ENCODE results near the gene NDUFB10.
"Not testable (repeated sequence)": the region's sequence is repeated elsewhere in the genome, so short reads cannot be mapped to it uniquely, and the experiment has no call there.

Gene NDUFB10

DNA sequence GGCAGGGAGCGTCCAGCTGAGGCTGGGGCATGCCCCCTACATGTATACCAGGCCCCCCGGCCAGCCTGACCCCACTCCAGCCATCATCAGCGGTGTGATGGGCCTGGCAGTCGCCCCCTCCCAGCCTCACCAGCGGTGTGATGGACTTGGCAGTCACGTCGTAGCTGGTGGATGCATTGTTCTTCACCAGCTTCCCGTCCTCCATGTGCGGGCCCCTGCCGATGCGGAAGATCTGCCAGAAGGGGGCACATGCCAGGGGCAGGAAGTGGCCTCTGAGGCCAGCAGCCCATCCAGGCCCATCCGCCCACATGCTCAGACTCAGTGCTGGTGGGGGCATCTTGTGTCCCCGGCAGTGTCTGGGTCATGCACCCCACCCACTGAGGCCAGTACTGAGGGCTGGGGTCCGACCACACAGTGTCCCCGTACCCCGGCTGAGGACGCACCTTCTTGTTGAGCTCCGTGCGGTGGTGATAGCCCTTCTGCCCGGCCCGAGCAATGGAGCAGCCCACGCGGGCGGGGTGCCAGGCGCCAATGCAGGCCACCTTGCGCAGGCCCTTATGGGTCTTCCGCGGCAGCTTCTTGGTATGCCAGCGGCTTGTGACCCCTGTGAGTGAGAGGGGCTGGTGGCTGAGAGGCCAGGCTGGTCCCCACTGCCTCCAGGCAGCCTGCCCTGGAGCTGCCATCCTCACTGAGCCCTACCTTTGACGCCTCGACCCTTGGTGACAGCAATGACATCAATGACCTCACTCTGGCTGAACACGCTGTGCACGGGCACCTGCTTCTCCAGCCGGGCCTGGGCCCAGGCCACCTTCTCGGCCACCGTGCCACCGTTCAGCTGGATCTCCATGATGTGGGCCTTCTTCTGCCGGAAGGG is 12.6 kb upstream of the NDUFB10 start:
- no peak for DNase-seq (ENCODE audit: low spot score)

DNA sequence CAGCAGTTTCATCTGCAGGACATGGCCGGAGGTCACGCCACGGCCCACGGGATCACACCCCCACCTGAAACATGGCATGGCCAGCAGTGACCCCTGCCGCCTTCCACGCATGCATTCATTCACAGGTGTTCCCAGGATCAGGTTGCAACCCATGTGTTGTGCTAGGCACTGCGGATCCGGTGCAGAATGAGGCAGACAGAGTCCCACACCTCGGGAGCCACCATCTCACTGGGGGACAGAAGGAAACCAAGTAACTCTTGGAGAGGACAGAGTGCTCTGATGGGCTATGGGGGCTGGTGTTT is 12.0 kb upstream of the NDUFB10 start:
- no peak for DNase-seq (ENCODE audit: low spot score)

DNA sequence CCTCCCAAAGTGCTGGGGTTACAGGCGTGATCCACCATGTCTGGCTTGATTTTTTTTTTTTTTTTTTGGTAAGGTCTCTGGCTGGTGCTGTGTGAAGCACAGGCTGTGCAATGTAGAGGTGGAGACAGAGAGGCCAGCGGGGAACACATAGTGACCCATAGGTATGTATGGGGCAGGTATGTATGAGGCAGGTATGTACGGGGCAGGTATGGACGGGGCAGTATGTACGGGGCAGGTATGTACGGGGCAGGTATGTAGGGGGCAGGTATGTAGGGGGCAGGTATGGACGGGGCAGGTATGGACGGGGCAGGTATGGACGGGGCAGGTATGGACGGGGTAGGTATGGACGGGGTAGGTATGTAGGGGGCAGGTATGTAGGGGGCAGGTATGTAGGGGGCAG is 9.8 kb upstream of the NDUFB10 start:
- no peak for DNase-seq (ENCODE audit: low spot score)

DNA sequence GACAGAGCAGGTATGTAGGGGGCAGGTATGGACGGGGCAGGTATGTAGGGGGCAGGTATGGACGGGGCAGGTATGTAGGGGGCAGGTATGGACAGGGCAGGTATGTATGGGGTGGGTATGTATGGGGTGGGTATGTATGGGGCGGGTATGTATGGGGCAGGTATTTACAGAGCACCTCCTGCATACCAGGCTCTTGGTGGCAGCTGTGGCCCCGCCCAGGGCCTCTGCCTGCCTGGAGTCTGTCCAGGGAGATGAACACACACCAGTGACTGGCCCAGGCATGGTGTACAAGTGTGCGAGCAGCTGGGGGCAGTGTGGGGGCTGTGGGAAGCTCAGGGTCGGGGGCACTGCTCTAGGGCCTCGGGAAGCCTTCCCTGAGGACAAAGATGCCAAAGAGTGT is 9.3 kb upstream of the NDUFB10 start:
- DNase-seq (ENCODE audit: low spot score), result no peak

DNA sequence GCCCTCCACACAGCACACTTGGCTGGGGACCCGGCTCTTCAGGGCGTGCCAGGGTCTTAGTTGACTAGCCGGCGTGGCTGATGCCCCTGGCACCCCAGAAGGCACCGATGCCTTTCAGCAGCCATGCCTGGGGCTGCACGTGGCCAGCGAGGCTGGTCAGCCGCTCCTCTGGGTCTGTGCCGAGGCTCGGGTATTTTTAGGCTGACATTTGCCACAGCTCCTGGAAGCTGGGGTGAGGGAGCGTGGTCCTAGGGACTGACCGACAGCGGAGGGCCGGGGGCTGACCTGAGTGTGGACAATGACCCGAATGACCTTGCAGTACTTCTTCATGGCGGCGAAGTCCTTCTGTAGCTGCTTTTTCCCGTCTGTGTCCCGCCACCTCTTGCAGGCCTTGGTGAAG is 8.8 kb upstream of the NDUFB10 start:
- no peak for DNase-seq (ENCODE audit: low spot score)

DNA sequence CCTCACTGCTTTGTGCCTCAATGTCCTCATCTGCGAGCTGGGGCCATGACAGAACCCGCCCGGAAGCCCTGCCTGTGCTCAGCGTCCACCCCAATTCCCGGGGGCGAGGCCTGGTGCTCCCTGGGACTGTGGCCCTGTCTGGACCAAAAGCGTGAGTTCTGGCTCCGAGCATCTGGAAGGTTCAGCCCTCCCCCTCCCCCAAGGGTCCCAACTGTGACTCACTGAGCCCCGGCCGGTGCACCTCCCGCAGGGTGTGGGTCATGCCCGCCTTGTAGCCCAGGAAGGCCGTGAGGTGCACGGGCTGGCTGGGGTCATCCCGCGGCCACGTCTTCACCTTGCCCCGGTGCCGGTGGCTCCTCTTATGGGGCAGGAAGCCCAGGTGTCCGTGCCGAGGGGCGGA is 5.6 kb upstream of the NDUFB10 start:
- no peak for DNase-seq (ENCODE audit: low spot score)

DNA sequence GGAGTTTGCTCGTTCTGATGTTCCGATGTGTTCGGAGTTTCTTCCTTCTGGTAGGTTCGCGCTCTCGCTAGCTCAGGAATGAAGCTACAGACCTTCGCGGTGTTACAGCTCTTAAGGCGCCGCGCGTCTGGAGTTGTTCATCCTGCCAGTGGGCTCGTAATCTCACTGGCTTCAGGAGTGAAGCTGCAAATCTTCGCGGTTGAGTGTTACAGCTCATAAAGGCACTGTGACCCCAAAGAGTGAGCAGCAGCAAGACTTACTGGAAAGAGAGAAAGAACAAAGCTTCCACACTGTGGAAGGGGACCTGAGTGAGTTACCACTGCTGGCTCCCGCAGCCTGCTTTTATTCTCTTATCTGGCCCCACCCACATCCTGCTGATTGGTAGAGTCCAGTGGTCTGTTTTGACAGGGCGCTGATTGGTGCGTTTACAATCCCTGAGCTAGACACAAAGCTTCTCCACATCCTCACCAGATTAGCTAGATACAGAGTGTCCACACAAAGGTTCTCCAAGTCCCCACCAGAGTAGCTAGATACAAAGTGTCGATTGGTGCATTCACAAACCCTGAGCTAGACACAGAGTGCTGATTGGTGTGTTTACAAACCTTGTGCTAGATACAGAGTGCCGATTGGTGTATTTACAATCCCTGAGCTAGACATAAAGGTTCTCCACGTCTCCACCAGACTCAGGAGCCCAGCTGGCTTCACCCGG is 1.8 kb upstream of the NDUFB10 start:
- DNase-seq (ENCODE audit: low spot score), result not testable (repeated sequence)

DNA sequence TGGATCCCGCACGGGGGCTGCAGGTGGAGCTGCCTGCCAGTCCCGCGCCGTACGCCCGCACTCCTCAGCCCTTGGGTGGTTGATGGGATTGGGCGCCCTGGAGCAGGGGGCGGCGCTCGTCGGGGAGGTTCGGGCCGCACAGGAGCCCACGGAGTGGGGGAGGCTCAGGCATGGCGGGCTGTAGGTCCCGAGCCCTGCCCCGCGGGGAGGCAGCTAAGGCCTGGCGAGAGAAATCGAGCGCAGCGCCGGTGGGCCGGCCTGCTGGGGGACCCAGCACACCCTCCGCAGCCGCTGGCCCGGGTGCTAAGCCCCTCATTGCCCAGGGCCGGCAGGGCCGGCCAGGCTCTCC is 1.2 kb upstream of the NDUFB10 start:
- DNase-seq (ENCODE audit: low spot score), result not testable (repeated sequence)

DNA sequence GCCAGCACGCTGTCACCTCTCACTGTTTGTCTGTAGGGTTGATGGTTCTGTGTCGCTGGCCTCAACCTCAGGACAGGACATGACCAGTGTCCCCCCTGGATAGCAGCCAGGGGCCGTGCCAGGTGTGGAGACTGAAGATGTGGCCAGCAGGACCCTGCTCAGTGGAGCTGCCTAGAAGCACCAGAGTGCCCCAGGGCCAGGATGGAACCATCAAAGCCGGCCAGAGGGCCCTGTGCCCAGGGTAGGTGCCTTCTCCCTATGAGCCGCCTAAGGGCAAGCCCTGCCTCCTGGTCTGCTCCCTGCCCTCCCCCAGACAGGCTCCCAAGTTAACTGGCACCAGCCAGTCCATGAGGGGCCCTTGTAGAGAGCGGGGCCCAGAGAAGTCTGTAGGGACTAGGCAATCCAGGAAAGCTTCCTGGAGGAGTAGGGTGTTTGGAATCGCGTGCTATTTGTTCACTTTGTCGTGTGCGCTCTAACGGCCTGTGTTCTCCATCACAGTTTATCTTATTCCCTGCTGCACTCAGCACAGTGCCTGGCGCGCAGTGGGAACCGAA is 546 bp upstream of the NDUFB10 start:
- no peak for DNase-seq (ENCODE audit: low spot score)

DNA sequence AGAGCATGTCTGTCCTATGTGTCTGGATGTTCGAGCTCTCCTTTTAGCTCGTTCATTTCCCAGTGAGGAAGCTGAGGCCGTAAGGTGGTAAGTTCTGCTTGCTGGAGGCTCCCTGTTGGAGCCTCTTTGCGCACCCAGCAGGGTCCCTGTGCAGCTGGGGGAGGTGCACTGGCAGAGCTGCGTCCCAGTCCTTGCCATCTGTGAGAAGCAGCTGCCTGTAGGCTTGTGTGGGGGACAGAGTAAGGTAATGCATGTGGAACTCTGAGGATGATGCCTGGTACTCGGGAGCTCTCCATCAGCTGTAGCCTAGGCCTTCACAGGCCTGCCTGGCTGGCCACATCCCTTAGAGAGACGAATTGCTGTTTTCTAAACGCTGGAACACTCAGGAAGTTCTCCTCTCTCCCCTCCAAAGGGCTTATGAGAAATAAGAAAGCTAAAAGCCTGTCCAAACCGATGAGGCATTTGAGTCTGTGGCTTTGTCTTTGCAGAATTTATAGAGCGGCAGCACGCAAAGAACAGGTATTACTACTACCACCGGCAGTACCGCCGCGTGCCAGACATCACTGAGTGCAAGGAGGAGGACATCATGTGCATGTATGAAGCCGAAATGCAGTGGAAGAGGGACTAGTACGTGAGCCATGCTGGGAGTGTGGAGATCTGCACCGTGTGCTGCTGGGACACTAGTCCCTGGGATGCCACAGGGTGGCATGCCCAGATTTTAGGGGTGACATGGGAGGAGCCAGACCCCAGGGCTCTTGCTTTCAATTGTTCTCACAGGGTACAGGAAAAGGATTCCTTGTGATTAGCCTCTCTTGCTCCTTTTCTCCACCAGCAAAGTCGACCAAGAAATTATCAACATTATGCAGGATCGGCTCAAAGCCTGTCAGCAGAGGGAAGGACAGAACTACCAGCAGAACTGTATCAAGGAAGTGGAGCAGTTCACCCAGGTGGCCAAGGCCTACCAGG is 1.6 kb downstream of the NDUFB10 start:
- DNase-seq (ENCODE audit: low spot score), result no peak

DNA sequence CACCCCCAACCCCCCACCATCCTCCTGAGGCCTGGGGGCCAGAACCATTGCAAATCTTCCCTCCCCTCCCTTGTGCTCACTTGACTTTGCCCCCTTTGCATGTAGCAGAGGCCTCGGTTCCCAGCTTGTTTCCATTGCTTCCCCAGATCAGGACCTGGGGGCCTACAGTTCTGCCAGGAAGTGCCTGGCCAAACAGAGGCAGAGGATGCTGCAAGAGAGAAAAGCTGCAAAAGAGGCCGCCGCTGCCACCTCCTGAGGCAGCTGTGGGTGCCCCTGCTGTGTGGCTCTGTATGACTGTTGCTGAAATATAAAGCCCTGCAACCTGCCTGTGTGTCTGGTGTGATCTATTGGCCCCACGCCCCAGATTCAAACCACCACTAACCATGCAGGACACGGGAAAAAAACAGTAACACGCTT is 2.3 kb downstream of the NDUFB10 start:
- no peak for DNase-seq (ENCODE audit: low spot score)

DNA sequence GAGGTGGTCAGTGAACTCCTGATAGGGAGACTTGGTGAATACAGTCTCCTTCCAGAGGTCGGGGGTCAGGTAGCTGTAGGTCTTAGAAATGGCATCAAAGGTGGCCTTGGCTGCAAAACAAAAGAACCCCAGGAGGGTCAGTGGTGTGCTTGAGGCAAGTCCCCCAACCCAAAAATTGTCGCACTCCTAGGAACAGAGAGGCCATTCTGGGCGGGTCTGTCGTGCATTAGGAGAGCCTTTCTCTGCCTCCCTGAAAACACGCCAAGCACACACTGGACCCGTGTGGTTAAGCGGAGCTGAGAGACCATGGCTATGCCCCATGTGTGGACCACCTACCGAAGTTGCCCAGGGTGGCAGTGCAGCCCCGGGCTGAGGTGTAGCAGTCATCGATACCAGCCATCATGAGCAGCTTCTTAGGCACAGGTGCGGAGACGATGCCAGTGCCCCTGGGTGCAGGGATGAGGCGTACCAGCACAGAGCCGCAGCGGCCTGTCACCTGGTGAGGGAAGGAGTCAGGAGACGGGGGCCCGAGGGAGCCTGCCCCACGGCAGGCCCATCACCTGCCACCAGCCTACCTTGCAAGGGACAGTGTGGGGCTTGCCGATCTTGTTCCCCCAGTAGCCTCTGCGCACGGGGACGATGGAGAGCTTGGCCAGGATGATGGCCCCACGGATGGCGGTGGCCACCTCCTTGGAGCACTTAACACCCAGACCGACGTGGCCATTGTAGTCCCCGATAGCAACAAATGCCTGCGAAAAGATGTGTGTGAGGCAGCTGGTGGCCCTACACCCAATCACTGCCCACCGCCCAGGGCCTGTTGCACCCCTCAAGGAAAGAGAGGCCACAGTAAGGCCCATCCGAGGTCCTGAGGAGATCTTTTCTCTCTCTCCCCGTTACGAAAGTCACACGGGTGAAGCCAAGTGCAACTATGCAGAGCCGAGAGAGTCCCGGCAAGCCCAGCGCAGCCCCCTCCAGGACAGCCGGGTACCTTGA is 3.1 kb downstream of the NDUFB10 start:
- not testable (repeated sequence) for DNase-seq (ENCODE audit: low spot score)

DNA sequence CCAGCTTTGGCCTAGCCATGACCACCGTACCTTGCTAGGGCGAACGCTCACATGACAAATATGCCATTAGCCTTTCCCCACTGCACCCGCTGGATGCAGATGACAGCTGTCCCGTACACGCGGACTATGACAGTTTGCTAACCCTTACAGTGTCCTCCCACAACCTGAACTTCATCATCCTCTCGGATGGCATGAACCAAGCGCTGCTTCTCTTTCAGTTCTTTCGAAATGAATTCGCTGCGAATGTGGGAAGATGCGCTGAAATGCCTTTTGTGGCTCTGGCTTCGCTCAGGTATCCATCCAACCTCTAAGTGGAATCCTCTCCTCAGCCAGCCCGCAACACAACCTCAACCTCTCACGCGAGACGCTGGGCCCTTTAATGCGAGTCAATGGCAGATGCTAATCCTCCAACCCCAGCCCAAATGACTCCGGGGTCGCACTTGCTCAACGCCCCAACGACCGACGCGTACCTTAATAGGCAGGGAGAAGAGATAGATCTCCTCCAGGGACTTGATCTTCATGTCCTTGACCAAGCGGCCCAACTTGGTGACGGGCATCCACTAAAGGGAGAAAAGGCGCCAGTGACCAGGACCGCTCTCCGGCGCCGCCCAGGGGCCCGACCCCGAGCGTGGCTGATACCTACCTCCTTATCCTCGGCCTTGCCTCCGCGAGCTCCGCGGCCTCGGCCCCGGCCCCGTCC is 4.6 kb downstream of the NDUFB10 start:
- no peak for DNase-seq (ENCODE audit: low spot score)

DNA sequence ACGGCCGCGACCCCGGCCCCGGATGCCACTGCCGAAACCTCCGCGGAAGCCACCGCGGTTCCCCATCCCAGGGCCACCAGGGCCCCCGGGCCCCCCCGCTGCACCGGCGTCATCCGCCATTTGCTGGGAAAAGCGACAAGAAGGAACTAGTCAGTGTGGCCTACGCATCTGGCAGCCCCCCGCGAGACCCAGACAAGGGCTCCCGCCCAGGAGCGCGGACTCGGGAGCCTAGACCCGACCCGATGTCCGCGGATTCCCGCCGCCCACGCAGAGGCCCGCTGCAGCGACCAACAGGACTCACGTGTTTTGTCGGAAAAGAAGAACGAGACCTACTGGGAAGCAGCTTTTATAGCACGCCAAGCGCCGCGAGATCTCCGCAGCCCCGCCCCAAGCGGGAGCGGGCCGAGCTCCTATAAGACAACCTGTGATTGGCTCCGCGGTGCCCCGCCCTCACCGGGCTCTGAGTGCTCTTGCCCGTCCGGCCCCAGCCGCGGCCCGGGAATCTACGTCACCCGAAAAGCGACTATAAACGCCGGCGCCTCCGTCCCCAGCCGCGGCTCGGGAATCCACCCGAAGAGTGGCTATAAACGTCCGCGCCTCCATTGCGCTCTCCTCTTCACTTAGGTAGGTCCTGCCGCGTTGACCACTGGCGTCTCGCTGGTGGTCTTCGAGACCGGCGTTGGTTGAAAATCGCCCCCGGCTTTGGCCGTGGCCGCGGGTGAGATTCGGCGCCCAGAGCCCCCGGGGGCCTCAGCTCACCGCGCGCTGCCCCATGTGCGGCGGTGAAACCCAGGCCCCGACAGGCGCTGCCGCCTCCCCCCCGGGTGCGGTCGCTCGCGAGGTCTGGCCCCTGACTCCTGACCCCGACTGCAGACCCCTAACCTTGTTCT is 5.4 kb downstream of the NDUFB10 start, which contains the start of gene RPS2:
Gene RPS2, minus strand, starts transcription at position 321 of the 890 bp plus-strand sequence. Its CDS starts 201 bp downstream, at position 120.
- DNase-seq (ENCODE audit: low spot score), result peak; percentile 99

DNA sequence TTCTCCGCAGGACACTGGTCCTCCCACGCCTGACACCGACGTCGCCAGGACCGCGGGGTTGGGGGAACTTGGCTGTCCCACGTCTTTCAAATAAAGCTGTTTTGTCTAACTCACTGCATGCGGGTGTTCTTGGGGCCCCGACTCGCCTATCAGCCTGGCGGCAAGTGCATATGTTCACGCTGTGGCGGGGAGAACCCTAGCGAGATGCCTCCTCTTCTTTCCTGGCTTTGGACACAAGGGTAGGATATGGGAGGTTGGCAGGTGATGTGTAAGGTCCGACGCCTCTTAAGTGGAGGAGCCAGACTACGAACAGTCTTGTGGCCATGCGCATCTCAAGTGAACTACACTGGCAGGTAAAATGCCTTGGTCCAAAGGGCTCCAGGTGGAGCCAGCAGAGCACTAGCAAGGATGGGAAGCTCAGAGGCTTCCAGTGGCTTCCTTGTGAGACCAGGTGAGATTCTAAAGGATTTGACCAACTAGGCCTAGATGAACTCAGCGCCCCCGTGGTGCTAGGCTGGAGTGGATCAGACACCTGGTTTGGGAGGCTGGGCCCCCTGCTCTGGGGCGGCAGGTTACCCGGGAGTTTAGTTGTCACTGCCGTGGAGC is 6.2 kb downstream of the NDUFB10 start:
- no peak for DNase-seq (ENCODE audit: low spot score)

DNA sequence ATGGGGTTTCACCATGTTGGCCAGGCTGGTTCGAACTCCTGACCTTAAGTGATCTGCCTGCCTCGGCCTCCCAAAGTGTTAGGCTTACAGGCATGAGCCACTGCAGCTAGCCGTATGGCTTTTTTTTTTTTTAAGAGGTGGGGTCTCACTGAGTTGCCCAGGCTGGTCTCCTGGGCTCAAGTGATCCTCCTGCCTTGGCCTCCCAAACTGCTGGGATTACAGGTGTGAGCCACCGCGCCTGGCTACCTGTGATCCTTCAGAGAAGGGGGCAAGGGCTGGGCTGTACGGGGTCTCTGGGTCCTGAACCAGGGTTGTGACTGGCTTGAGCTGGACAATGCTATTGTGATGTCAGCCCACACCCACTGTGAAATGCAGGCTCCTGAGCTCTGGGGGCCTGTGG is 7.1 kb downstream of the NDUFB10 start, which contains the start of gene RNF151:
Gene RNF151, plus strand, starts transcription at position 397 of the 400 bp plus-strand sequence. CDS start 26 bp downstream, outside the sequence.
- no peak for DNase-seq (ENCODE audit: low spot score)

DNA sequence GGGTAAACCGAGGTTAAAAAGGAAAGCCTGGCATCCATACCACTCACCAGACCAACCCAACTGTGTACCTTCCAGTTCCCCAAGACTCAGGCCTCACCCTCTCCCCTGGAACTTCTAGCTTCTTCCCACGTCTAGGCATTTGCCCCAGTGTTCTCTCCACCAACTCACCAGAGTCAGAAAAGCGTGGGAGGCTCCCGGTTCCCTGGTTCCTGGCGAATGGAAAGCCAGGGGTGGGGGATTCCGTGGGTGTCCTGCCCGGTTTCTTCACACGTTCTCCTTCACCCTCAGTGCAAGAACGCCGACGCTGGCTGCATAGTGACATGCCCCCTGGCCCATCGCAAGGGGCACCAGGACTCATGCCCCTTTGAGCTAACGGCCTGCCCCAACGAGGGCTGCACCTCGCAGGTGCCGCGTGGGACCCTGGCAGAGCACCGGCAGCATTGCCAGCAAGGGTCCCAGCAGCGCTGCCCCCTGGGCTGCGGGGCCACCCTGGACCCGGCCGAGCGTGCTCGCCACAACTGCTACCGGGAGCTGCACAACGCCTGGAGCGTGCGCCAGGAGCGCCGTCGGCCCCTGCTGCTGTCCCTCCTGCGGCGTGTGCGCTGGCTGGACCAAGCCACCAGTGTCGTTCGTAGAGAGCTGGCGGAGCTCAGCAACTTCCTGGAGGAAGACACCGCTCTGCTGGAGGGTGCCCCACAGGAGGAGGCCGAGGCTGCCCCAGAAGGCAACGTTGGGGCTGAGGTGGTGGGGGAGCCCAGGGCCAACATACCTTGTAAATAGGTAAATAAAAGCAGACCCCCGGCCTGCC is 9.0 kb downstream of the NDUFB10 start:
- DNase-seq (ENCODE audit: low spot score), result no peak
